ENCODE data around the gene HTD2.

The HTD2 gene

DNA sequence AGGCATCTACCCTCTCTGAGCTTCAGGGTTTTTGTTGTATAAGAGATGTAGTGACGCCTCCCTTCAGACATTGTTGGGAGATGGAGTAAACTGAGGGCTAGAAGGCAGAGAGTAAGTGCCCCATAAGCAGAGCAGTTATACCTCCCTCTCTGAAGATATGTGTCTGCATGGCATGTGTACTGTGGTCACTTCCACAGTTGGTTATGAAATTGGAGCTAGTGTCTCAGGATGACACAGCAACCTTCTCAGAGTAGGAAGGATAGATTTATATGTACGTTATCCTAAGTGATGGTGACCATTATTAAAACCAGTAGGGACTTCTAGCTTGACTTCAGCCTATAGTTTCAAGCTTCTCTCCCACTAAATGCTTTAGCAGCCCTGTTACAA is 44.3 kb downstream of the HTD2 start:
- 0 out of 22 replicates have a peak, but pooled peaks of 1 of the 11 experiments have one; percentile 26 for TF ChIP-seq Cebpa-rat (IDR thresholded peaks at IDR 0.05)
- peak overlapping the region; percentile 53 to 96 (median 89); a peak in 21 of 22 replicates for H3K27ac ChIP-seq
- H3K9ac ChIP-seq = peak overlapping the region; percentile 23 to 84 (median 77); a peak in 21 of 22 replicates

GRCh38 chr3:58351920-58352319 is 45.6 kb downstream of the HTD2 start:
- H3K9me3 ChIP-seq (replicated peaks in 1 of 11) = peaks cover 0 to 6% (median 0%) of the 10 kb centered on the region in 11 experiments; a peak in 2 of 22 replicates
- peak overlapping the region; percentile 85 to 97 (median 94) for H3K4me2 ChIP-seq
- H3K36me3 ChIP-seq = peaks cover 5 to 43% (median 34%) of the 10 kb centered on the region in 11 experiments; a peak in 19 of 22 replicates
- TF ChIP-seq Cebpa-rat (IDR thresholded peaks at IDR 0.05) = no peak
- H4K20me1 ChIP-seq = peaks cover 0 to 83% (median 17%) of the 10 kb centered on the region in 11 experiments; a peak in 13 of 22 replicates
- no peaks in the 10 kb centered on the region for H3K27me3 ChIP-seq
- H3K4me3 ChIP-seq = peak overlapping the region in 8 of 10 experiments; percentile 36 to 66 (median 51); a peak in 14 of 20 replicates
- H3K9ac ChIP-seq = peak overlapping the region; percentile 44 to 84 (median 77); a peak in 21 of 22 replicates
- peak overlapping the region; percentile 11 to 96 (median 89); a peak in 21 of 22 replicates for H3K27ac ChIP-seq
- peaks cover 94 to 100% (median 100%) of the 10 kb centered on the region in 10 experiments for H3K4me1 ChIP-seq

More for the DNA sequence above, 44.3 kb downstream of the HTD2 start:
- Histone ChIP-seq H3K36me3 (peaks cover 5 to 45% (median 36%) of the 10 kb centered on the region in 11 experiments; a peak in 19 of 22 replicates), H3K4me3 (peak overlapping the region in 9 of 10 experiments; percentile 13 to 66 (median 50); a peak in 18 of 20 replicates), H3K4me1 (peaks cover 89 to 99% (median 96%) of the 10 kb centered on the region in 10 experiments), H3K27me3 (no peaks in the 10 kb centered on the region), H3K9me3 (replicated peaks in 1 of 11) (peaks cover 0 to 6% (median 0%) of the 10 kb centered on the region in 11 experiments; a peak in 3 of 22 replicates), H3K4me2 (peak overlapping the region; percentile 85 to 97 (median 94)), H4K20me1 (peaks cover 0 to 77% (median 11%) of the 10 kb centered on the region in 11 experiments; a peak in 13 of 22 replicates)

GRCh38 chr3:58352626-58353025 is 46.3 kb downstream of the HTD2 start:
- no peak for TF ChIP-seq Cebpa-rat (IDR thresholded peaks at IDR 0.05)

GRCh38 chr3:58353722-58354553 is 47.6 kb downstream of the HTD2 start:
- Histone ChIP-seq H4K20me1 (peaks cover 18 to 90% (median 26%) of the 10 kb centered on the region in 11 experiments; a peak in 21 of 22 replicates), H3K9ac (peak overlapping the region; percentile 54 to 84 (median 74)), H3K27ac (peak overlapping the region; percentile 68 to 96 (median 89)), H3K9me3 (replicated peaks in 1 of 11) (no peaks in the 10 kb centered on the region), H3K4me2 (peak overlapping the region; percentile 85 to 97 (median 94)), H3K4me1 (peaks cover 89 to 98% (median 95%) of the 10 kb centered on the region in 10 experiments), H3K4me3 (peak overlapping the region; percentile 8 to 66 (median 48); a peak in 19 of 20 replicates), H3K27me3 (no peaks in the 10 kb centered on the region), H3K36me3 (peaks cover 0 to 43% (median 33%) of the 10 kb centered on the region in 11 experiments; a peak in 18 of 22 replicates)
- TF ChIP-seq Cebpa-rat (IDR thresholded peaks at IDR 0.05) = peak in 10 of 11 experiments; percentile 60 to 92 (median 82); a peak in 19 of 22 replicates

More at GRCh38 chr3:58352626-58353025, 46.3 kb downstream of the HTD2 start:
- Histone ChIP-seq H4K20me1 (peaks cover 6 to 88% (median 21%) of the 10 kb centered on the region in 11 experiments; a peak in 17 of 22 replicates), H3K27me3 (no peaks in the 10 kb centered on the region), H3K4me3 (peak overlapping the region in 9 of 10 experiments; percentile 6 to 66 (median 50); a peak in 14 of 20 replicates), H3K9me3 (replicated peaks in 1 of 11) (peaks cover 0 to 6% (median 0%) of the 10 kb centered on the region in 11 experiments; a peak in 2 of 22 replicates), H3K27ac (peak overlapping the region in 9 of 11 experiments; percentile 79 to 96 (median 90); a peak in 18 of 22 replicates), H3K9ac (peak overlapping the region in 10 of 11 experiments; percentile 17 to 84 (median 78); a peak in 17 of 22 replicates), H3K4me2 (peak overlapping the region; percentile 85 to 97 (median 94)), H3K36me3 (peaks cover 5 to 43% (median 32%) of the 10 kb centered on the region in 11 experiments; a peak in 19 of 22 replicates), H3K4me1 (peaks cover 98 to 100% (median 100%) of the 10 kb centered on the region in 10 experiments)

GRCh38 chr3:58355179-58355578 is 48.9 kb downstream of the HTD2 start:
- peak in 2 of 11 experiments; percentile 13 to 37; a peak in 1 of 22 replicates for TF ChIP-seq Cebpa-rat (IDR thresholded peaks at IDR 0.05)
- Histone ChIP-seq H3K36me3 (peaks cover 5 to 56% (median 45%) of the 10 kb centered on the region in 11 experiments; a peak in 20 of 22 replicates), H3K9me3 (replicated peaks in 1 of 11) (no peaks in the 10 kb centered on the region), H3K9ac (peak overlapping the region; percentile 22 to 84 (median 74); a peak in 20 of 22 replicates), H3K4me2 (peak overlapping the region; percentile 85 to 97 (median 94)), H3K27ac (peak overlapping the region; percentile 68 to 96 (median 89); a peak in 21 of 22 replicates), H4K20me1 (peaks cover 27 to 93% (median 39%) of the 10 kb centered on the region in 11 experiments; a peak in 21 of 22 replicates), H3K4me3 (peak overlapping the region in 8 of 10 experiments; percentile 15 to 66 (median 42); a peak in 12 of 20 replicates), H3K4me1 (peaks cover 77 to 86% (median 84%) of the 10 kb centered on the region in 10 experiments), H3K27me3 (no peaks in the 10 kb centered on the region)

GRCh38 chr3:58356054-58356453 is 49.7 kb downstream of the HTD2 start:
- Histone ChIP-seq H3K27ac (peak overlapping the region in 10 of 11 experiments; percentile 74 to 96 (median 90); a peak in 21 of 22 replicates), H3K4me3 (peak overlapping the region in 7 of 10 experiments; percentile 15 to 66 (median 38); a peak in 7 of 20 replicates), H3K4me2 (peak overlapping the region; percentile 85 to 97 (median 94))

DNA sequence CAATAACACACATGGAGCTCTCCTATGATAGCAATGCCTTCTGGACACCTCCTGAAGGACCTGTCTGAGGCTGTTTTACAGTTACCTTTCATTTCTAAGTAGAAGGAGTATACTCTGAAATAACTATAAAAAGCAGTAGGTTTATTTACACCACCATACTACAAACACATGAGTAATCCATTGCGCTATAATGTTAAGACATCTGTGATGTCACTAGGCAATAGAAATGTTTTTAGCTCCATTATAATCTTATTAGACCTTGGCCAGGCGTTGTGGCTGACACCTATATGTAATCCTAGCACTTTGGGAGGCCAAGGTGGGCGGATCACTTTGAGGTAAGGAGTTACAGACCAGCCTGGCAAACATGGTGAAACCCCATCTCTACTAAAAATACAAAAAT is 51.1 kb downstream of the HTD2 start:
- peak overlapping the region; percentile 85 to 97 (median 94); a peak in 20 of 22 replicates for H3K4me2 ChIP-seq
- peaks cover 0 to 3% (median under 1%) of the 10 kb centered on the region in 11 experiments; a peak in 4 of 22 replicates for H3K9me3 ChIP-seq (replicated peaks in 1 of 11)
- no peak overlapping the region for H3K4me3 ChIP-seq
- H4K20me1 ChIP-seq = peaks cover 42 to 96% (median 61%) of the 10 kb centered on the region in 11 experiments; a peak in 21 of 22 replicates
- no peak for TF ChIP-seq Cebpa-rat (IDR thresholded peaks at IDR 0.05)
- H3K27me3 ChIP-seq = no peaks in the 10 kb centered on the region
- H3K9ac ChIP-seq = no peak overlapping the region
- peaks cover 55 to 71% (median 65%) of the 10 kb centered on the region in 10 experiments for H3K4me1 ChIP-seq
- H3K27ac ChIP-seq = peak overlapping the region in 10 of 11 experiments; percentile 74 to 96 (median 90); a peak in 17 of 22 replicates
- peaks cover 8 to 77% (median 64%) of the 10 kb centered on the region in 11 experiments; a peak in 21 of 22 replicates for H3K36me3 ChIP-seq

More at GRCh38 chr3:58356054-58356453, 49.7 kb downstream of the HTD2 start:
- TF ChIP-seq Cebpa-rat (IDR thresholded peaks at IDR 0.05) = no peak
- Histone ChIP-seq H3K9me3 (replicated peaks in 1 of 11) (no peaks in the 10 kb centered on the region), H4K20me1 (peaks cover 31 to 93% (median 47%) of the 10 kb centered on the region in 11 experiments; a peak in 21 of 22 replicates), H3K4me1 (peaks cover 68 to 82% (median 78%) of the 10 kb centered on the region in 10 experiments), H3K9ac (peak overlapping the region in 10 of 11 experiments; percentile 24 to 84 (median 75); a peak in 18 of 22 replicates), H3K36me3 (peaks cover 5 to 64% (median 53%) of the 10 kb centered on the region in 11 experiments; a peak in 20 of 22 replicates), H3K27me3 (no peaks in the 10 kb centered on the region)
